Thyroid gland (tissue), 4 donors: ENCODE measurements around the gene SUSD3. TPM values are rescaled to one million over a fixed set of nuclear protein-coding genes. Genes with fewer than 3 reads are reported as not detected.

Experiments used
- DNase-seq, 2 donors: peaks; one replicate each; pipeline ENCODE4 v3.0.0-alpha.2; 2019
- H3K27ac ChIP-seq, 3 donors: fragments of 200-600 bp; sonication (generic); 1 replicate in 2 of 3; 2 replicates in 1 of 3; pipeline ENCODE4 v1.5.1; 2016 to 2019; ENCODE audit warnings: mild to moderate bottlenecking in 1 of 3, moderate library complexity in 1 of 3
- H3K27me3 ChIP-seq: fragments of 200-600 bp; sonication (generic); one replicate; pipeline ENCODE4 v1.5.1; 2019
- H3K36me3 ChIP-seq, 2 donors: fragments of 200-600 bp; sonication (generic); one replicate each; pipeline ENCODE4 v1.5.1; 2016 to 2019
- H3K4me1 ChIP-seq, 2 donors: fragments of 200-600 bp; sonication (generic); one replicate each; pipeline ENCODE4 v1.5.1; 2017 to 2019
- H3K4me3 ChIP-seq, 3 donors: fragments of 200-600 bp; sonication (generic); replicated peaks in 1 of 3; 1 replicate in 2 of 3; 2 replicates in 1 of 3; pipeline ENCODE4 v1.5.1; 2016; ENCODE audit warnings: mild to moderate bottlenecking in 1 of 3
- H3K9me3 ChIP-seq: fragments of 200-600 bp; sonication (generic); one replicate; pipeline ENCODE4 v1.5.1; 2017
- CTCF ChIP-seq, 6 experiments: fragments of 200-600 bp in 3 of 6; fragments of 450-650 bp in 3 of 6; sonication (generic) in 3 of 6; IDR thresholded peaks; one replicate each; pipeline ENCODE4 v1.5.1; 2016 to 2019; ENCODE audit warnings: antibody characterized with exemption in 6 of 6, mild to moderate bottlenecking in 2 of 6, inconsistent platforms in 1 of 6, moderate library complexity in 1 of 6
- POLR2A ChIP-seq, 2 donors: fragments of 450-650 bp; IDR thresholded peaks; one replicate each; pipeline ENCODE4 v1.6.1; 2017; ENCODE audit warnings: antibody characterized with exemption in 2 of 2, mild to moderate bottlenecking in 2 of 2, moderate library complexity in 1 of 2
- WGBS, 2 donors: methylation state at CpG; one replicate each; pipeline ENCODE4 v1.1.5; 2017; 5-methylcytosine and 5-hydroxymethylcytosine counted together
- intact Hi-C: fragments of 100-400 bp; cut with DNase I; formaldehyde crosslinking; loops from one replicate; pipeline ENCODE4 v1.15.1; 2023
- total RNA-seq, 4 donors: library from RNA; depleted of rRNA; stranded (reverse); fragments of >200 nt; gene quantifications; one replicate each; pipeline ENCODE4 v1.2.3, GENCODE V29; 2016

The SUSD3 gene
- total RNA-seq, 4 donors from 2014 or later: 3.6 to 12.6 (median 5.5) TPM

GRCh38 chr9:93051680-93052089 lies 6.8 kb upstream of the SUSD3 start:
- peak; percentile 71 for DNase-seq
- Histone ChIP-seq H3K27ac (peak overlapping the region; percentile 68 to 76 (median 72)), H3K27me3 (no peaks in the 10 kb centered on the region), H3K4me3 (no peak overlapping the region), H3K36me3 (no peaks in the 10 kb centered on the region), H3K4me1 (peaks cover 32 to 53% of the 10 kb centered on the region in 2 donors), H3K9me3 (no peaks in the 10 kb centered on the region)
- intact Hi-C loops: no loop called here
- WGBS, 2 donors: 18 to 20% methylated on average over 5 to 6 of the region's 6 CpGs
- TF ChIP-seq POLR2A (IDR thresholded peaks at IDR 0.05) (no peak), CTCF (IDR thresholded peaks at IDR 0.05) (no peak)

- intact Hi-C loops: no loop called here
- Histone ChIP-seq H3K36me3 (no peaks in the 10 kb centered on the region), H3K4me1 (peaks cover 34 to 56% of the 10 kb centered on the region in 2 donors), H3K4me3 (no peak overlapping the region), H3K27ac (peak overlapping the region; percentile 58 to 76 (median 72)), H3K9me3 (no peaks in the 10 kb centered on the region), H3K27me3 (no peaks in the 10 kb centered on the region)
- 52 to 84% methylated on average over 6 to 13 of the region's 15 CpGs for WGBS, 2 donors
- peak; percentile 88 to 95 for DNase-seq
- TF ChIP-seq POLR2A (IDR thresholded peaks at IDR 0.05) (no peak), CTCF (IDR thresholded peaks at IDR 0.05) (peak in 3 of 6 experiments; percentile 9 to 32 (median 21))
Observed at GRCh38 chr9:93052791-93053540, 5.5 kb upstream of the SUSD3 start.

GRCh38 chr9:93053781-93054331 lies 4.6 kb upstream of the SUSD3 start:
- peaks cover 38 to 64% of the 10 kb centered on the region in 2 donors for H3K4me1 ChIP-seq
- WGBS, 2 donors: 75 to 93% methylated on average over 5 of the region's 5 CpGs
- no peaks in the 10 kb centered on the region for H3K9me3 ChIP-seq

GRCh38 chr9:93054758-93055704 lies 3.5 kb upstream of the SUSD3 start:
- TF ChIP-seq POLR2A (IDR thresholded peaks at IDR 0.05) (no peak), CTCF (IDR thresholded peaks at IDR 0.05) (no peak)
- 88 to 92% methylated on average over 11 of the region's 11 CpGs for WGBS, 2 donors
- intact Hi-C loops: no loop called here
- no peaks in the 10 kb centered on the region for H3K36me3 ChIP-seq
- H3K4me3 ChIP-seq: no peak overlapping the region
- H3K9me3 ChIP-seq: no peaks in the 10 kb centered on the region
- no peaks in the 10 kb centered on the region for H3K27me3 ChIP-seq
- H3K27ac ChIP-seq: peak overlapping the region; percentile 2 to 77 (median 17)
- H3K4me1 ChIP-seq: peaks cover 38 to 64% of the 10 kb centered on the region in 2 donors
- DNase-seq: no peak

More at GRCh38 chr9:93053781-93054331, 4.6 kb upstream of the SUSD3 start:
- Histone ChIP-seq H3K27ac (peak overlapping the region; percentile 58 to 76 (median 72)), H3K4me3 (no peak overlapping the region), H3K36me3 (no peaks in the 10 kb centered on the region), H3K27me3 (no peaks in the 10 kb centered on the region)
- intact Hi-C loops: no loop called here
- DNase-seq: no peak
- no peak for TF ChIP-seq POLR2A (IDR thresholded peaks at IDR 0.05)

- no peaks in the 10 kb centered on the region for H3K9me3 ChIP-seq
- WGBS, 2 donors: 85 to 88% methylated on average over 8 of the region's 8 CpGs
- H3K4me3 ChIP-seq: no peak overlapping the region
- peak overlapping the region in 1 of 3 donors; percentile 77 for H3K27ac ChIP-seq
- H3K27me3 ChIP-seq: no peaks in the 10 kb centered on the region
- no peaks in the 10 kb centered on the region for H3K36me3 ChIP-seq
- no peak for TF ChIP-seq CTCF (IDR thresholded peaks at IDR 0.05)
- no peak for TF ChIP-seq POLR2A (IDR thresholded peaks at IDR 0.05)
- peaks cover 35 to 51% of the 10 kb centered on the region in 2 donors for H3K4me1 ChIP-seq
- no peak for DNase-seq
- intact Hi-C loops: no loop called here
Observed at GRCh38 chr9:93057042-93057702, 1.3 kb upstream of the SUSD3 start.
